Suppressor macrophage treated with lipopolysaccharide for 4 hours (primary cell): ENCODE data around the gene DNAH12.
"Not testable (repeated sequence)": the region's sequence is repeated elsewhere in the genome, so short reads cannot be mapped to it uniquely, and the experiment has no call there.

Experiments
- DNase-seq: peaks from one replicate; pipeline ENCODE4 v3.0.0-alpha.2; 2020

DNAH12 gene

GRCh38 chr3:57397175-57398026 lies 146.7 kb downstream of the DNAH12 start:
- peak; percentile 55 for DNase-seq

GRCh38 chr3:57393977-57394376 lies 150.2 kb downstream of the DNAH12 start:
- DNase-seq, result peak; percentile 15

DNA sequence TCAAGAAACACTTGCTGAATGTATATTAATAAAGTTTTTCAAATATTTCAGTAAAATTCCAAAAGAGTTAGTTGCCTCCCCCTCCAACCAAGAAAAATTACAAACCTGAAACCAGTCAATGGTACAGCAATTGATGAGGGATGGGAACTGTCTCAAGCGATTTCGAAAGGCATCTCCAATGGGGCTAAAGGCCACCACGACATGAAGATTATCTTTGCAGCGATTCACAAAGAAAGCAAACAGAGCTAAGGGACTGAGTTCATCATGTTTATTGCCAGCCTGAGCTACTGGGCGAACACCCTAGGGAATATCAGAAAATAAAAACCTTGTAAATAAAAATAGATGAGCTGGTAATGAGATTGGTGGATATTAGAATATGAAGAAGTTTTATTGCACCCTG lies 152.4 kb downstream of the DNAH12 start:
- no peak for DNase-seq

- peak; percentile 28 for DNase-seq
Observed at GRCh38 chr3:57389271-57389670, 154.9 kb downstream of the DNAH12 start.

DNA sequence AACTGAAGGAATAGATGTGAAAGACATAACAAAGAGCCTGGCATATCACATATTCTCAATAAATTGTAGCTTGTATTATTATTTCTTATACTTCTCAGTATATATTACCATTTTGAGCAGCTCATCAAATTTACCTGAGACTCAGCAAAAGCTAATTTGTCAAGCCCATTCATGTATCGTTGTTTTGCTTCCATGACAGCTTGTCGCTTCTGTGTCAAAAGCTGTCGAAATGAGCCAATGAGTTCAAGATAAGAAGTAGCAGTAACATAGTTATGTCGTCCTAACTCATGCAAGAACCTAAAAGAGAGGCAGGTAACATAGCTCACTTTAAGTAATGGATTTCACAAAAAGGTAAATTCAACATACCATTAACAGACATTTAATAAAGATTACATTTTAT lies 157.8 kb downstream of the DNAH12 start:
- DNase-seq, result no peak

- no peak for DNase-seq
Observed at GRCh38 chr3:57385498-57385897, 158.6 kb downstream of the DNAH12 start.

- no peak for DNase-seq
Observed at GRCh38 chr3:57383838-57384237, 160.3 kb downstream of the DNAH12 start.

DNA sequence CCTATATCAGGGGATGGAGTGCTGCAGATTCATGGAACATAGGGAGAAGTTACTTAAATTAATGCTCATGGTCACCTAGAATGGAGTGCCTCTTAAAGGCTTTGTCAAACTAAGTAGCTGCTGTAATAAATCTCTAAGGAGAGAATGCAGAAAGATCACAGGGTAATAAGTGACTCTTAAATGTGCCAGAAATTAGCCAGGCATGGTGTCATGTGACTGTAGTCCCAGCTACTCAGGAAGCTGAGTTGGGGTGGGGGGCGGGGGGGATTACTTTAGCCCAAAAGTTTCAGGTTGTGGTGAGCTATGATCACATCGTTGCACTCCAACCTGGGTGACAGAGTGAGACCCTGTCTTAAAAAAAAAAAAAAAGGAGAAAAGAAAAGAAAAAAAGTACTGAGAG lies 160.7 kb downstream of the DNAH12 start:
- no peak for DNase-seq

GRCh38 chr3:57382933-57383332 lies 161.2 kb downstream of the DNAH12 start:
- no peak for DNase-seq

- DNase-seq, result no peak
Observed at GRCh38 chr3:57370341-57370740, 173.8 kb downstream of the DNAH12 start.

GRCh38 chr3:57365089-57365488 lies 179.1 kb downstream of the DNAH12 start:
- DNase-seq, result not testable (repeated sequence)

- DNase-seq, result not testable (repeated sequence)
Observed at GRCh38 chr3:57356275-57356674, 187.9 kb downstream of the DNAH12 start.

- DNase-seq, result no peak
Observed at GRCh38 chr3:57354768-57355167, 189.4 kb downstream of the DNAH12 start.

- DNase-seq, result no peak
Observed at GRCh38 chr3:57350271-57350670, 193.9 kb downstream of the DNAH12 start.

DNA sequence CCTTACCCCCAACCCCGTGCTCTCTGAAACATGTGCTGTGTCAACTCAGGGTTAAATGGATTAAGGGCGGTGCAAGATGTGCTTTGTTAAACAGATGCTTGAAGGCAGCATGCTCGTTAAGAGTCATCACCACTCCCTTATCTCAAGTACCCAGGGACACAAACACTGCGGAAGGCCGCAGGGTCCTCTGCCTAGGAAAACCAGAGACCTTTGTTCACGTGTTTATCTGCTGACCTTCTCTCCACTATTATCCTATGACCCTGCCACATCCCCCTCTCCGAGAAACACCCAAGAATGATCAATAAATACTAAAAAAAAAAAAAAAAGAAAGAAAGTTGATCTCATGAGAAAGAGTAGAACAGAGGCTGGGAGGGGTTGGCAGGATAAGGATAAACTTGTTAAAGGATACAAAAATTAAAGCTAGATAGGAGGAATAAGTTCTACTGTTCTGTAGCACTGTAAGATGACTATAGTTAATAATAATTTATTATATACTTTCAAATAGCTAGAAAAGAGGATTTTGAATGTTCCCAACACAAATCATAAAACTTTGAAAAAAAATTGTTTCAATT lies 205.0 kb downstream of the DNAH12 start:
- not testable (repeated sequence) for DNase-seq

GRCh38 chr3:57338272-57339070 lies 205.7 kb downstream of the DNAH12 start:
- not testable (repeated sequence) for DNase-seq

DNA sequence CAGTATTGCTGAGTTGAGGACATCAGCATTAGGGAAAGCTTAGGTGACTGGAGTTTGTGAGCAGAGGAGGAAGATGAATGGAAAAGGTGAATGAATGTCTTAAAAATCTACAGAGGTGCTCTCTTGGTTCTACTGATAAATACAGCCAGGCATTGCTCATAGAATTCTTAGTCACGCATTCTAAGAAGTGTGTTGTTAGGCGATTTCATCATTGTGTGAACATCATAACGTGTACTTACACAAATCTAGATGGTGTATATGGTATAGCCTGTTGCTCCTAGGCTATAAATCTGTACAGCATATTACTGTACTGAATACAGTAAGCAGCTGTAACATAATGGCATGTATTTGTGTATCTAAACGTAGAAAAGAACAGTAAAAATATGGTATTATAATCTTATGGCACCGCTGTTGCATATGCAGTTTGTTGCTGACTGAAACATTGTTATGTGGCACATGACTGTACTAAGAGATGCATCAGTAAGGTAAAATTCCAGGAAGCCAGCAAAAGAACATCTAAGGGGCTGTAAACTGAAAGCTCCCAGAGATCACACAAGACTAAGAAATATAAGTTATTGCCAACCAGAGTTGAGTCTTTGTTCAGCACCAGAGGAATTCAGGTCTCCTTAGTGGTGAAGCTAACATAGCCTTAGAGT lies 208.7 kb downstream of the DNAH12 start:
- DNase-seq, result no peak

DNA sequence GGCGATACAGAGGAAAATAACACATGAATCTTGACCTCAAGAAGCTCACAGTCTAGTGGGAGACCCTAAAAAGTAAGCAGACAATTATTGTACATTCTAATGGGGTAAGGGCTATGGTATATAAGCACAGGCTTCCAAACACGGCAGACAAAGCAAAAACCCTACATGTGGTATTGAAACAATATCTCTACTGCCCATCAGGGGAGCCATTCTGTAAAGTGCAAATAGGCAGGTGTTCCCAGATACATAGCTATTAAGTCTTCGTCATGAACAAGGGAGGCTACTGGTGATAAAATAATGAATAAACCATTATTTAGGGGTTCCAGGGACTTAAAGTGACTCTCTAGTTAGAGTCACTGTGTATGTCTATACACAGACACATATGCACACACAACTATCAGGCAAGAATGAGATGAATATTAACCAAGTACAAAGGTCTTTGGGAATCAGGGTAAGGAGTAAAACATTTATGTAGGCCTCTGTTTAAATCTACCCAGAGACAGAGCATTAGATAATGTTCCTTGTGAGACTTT lies 213.0 kb downstream of the DNAH12 start:
- DNase-seq, result no peak

DNA sequence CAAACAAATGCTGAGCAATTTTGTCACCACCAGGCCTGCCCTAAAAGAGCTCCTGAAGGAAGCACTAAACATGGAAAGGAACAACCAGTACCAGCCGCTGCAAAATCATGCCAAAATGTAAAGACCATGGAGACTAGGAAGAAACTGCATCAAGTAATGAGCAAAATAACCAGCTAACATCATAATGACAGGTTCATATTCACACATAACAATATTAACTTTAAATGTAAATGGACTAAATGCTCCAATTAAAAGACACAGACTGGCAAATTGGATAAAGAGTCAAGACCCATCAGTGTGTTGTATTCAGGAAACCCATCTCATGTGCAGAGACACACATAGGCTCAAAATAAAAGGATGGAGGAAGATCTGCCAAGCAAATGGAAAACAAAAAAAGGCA lies 217.6 kb downstream of the DNAH12 start:
- not testable (repeated sequence) for DNase-seq

- no peak for DNase-seq
Observed at GRCh38 chr3:57314204-57314603, 229.9 kb downstream of the DNAH12 start.

GRCh38 chr3:57309769-57310360 lies 234.3 kb downstream of the DNAH12 start:
- DNase-seq, result no peak

GRCh38 chr3:57303520-57303919 lies 240.6 kb downstream of the DNAH12 start:
- DNase-seq, result not testable (repeated sequence)
